H9 (cell line): Measurements from ENCODE around the gene SPATA2L. TPM values are rescaled to one million over a fixed set of nuclear protein-coding genes. Genes with fewer than 3 reads are reported as not detected.

Source experiments
- DNase-seq: peaks from one replicate; pipeline ENCODE4 v3.0.0-alpha.2; 2017
- H2AFZ ChIP-seq: one replicate; pipeline ENCODE4 v1.6.1; 2013; ENCODE audit warnings: mild to moderate bottlenecking, low read length, control low read depth, moderate library complexity
- H2AK5ac ChIP-seq: 2 replicates; pipeline ENCODE4 v1.6.1; 2013; ENCODE audit warnings: low read length, control low read depth, mixed read lengths; ENCODE audit not compliant: insufficient read length
- H2BK120ac ChIP-seq: one replicate; pipeline ENCODE4 v1.6.1; 2013; ENCODE audit warnings: low read depth, mild to moderate bottlenecking, low read length, control low read depth, inconsistent platforms; ENCODE audit not compliant: poor library complexity, severe bottlenecking
- H2BK12ac ChIP-seq: 2 replicates; pipeline ENCODE4 v1.6.1; 2013; ENCODE audit warnings: low read length, control low read depth, mixed read lengths, low read depth; ENCODE audit not compliant: insufficient read length
- H2BK15ac ChIP-seq: 2 replicates; pipeline ENCODE4 v1.6.1; 2013; ENCODE audit warnings: low read depth, low read length, control low read depth
- H2BK20ac ChIP-seq: one replicate; pipeline ENCODE4 v1.6.1; 2013; ENCODE audit warnings: low read depth, mild to moderate bottlenecking, low read length, control low read depth, inconsistent platforms; ENCODE audit not compliant: poor library complexity, severe bottlenecking
- H2BK5ac ChIP-seq: 2 replicates; pipeline ENCODE4 v1.6.1; 2013; ENCODE audit warnings: low read length, control low read depth, mixed read lengths; ENCODE audit not compliant: insufficient read length
- H3K14ac ChIP-seq: 2 replicates; pipeline ENCODE4 v1.6.1; 2013; ENCODE audit warnings: low read length, control low read depth; ENCODE audit not compliant: insufficient read depth
- H3K18ac ChIP-seq: 2 replicates; pipeline ENCODE4 v1.6.1; 2013; ENCODE audit warnings: low read depth, mild to moderate bottlenecking, mixed read lengths, low read length, control low read depth; ENCODE audit not compliant: insufficient read length
- H3K23ac ChIP-seq: 2 replicates; pipeline ENCODE4 v1.6.1; 2013; ENCODE audit warnings: low read length, control low read depth, mixed read lengths, low read depth; ENCODE audit not compliant: insufficient read length
- H3K23me2 ChIP-seq: 2 replicates; pipeline ENCODE4 v1.6.1; 2013; ENCODE audit warnings: low read depth, mild to moderate bottlenecking, mixed read lengths, low read length, control low read depth; ENCODE audit not compliant: insufficient read length, poor library complexity, severe bottlenecking
- H3K27ac ChIP-seq: 2 replicates; pipeline ENCODE4 v1.5.1; 2013; ENCODE audit warnings: low read length, control low read depth, mixed read lengths, low read depth; ENCODE audit not compliant: insufficient read length
- H3K27me3 ChIP-seq: 2 replicates; pipeline ENCODE4 v1.6.1; 2013; ENCODE audit warnings: low read length, control low read depth, inconsistent platforms; ENCODE audit not compliant: insufficient read depth
- H3K4ac ChIP-seq: 2 replicates; pipeline ENCODE4 v1.6.1; 2013; ENCODE audit warnings: low read depth, mild to moderate bottlenecking, control low read depth, inconsistent platforms, low read length, moderate library complexity
- H3K4me1 ChIP-seq: 2 replicates; pipeline ENCODE4 v1.6.1; 2013; ENCODE audit warnings: low read length, control low read depth, inconsistent platforms; ENCODE audit not compliant: insufficient read depth
- H3K4me2 ChIP-seq: 2 replicates; pipeline ENCODE4 v1.6.1; 2013; ENCODE audit warnings: low read length, control low read depth, mixed read lengths; ENCODE audit not compliant: insufficient read length, insufficient read depth
- H3K56ac ChIP-seq: 2 replicates; pipeline ENCODE4 v1.6.1; 2013; ENCODE audit warnings: low read depth, mild to moderate bottlenecking, mixed read lengths, low read length, control low read depth; ENCODE audit not compliant: insufficient read length
- H3K79me1 ChIP-seq: 2 replicates; pipeline ENCODE4 v1.6.1; 2013; ENCODE audit warnings: low read depth, mild to moderate bottlenecking, moderate library complexity, low read length, control low read depth, inconsistent platforms; ENCODE audit not compliant: insufficient read depth, poor library complexity, severe bottlenecking
- H3K79me2 ChIP-seq: 2 replicates; pipeline ENCODE4 v1.6.1; 2013; ENCODE audit warnings: low read length, control low read depth, inconsistent platforms; ENCODE audit not compliant: insufficient read depth
- H3K9ac ChIP-seq: 2 replicates; pipeline ENCODE4 v1.6.1; 2013; ENCODE audit warnings: low read length, control low read depth, mixed read lengths; ENCODE audit not compliant: insufficient read length; ENCODE audit errors: extremely low read depth
- H3K9me3 ChIP-seq: one replicate; pipeline ENCODE4 v1.6.1; 2013; ENCODE audit warnings: low read depth, low read length, inconsistent platforms; ENCODE audit not compliant: control insufficient read depth
- H3T11ph ChIP-seq: one replicate; pipeline ENCODE4 v1.6.1; 2013; ENCODE audit warnings: mild to moderate bottlenecking, low read length, control low read depth, inconsistent platforms
- H4K20me1 ChIP-seq: one replicate; pipeline ENCODE4 v1.6.1; 2013; ENCODE audit not compliant: control insufficient read depth, insufficient read length, insufficient read depth
- H4K5ac ChIP-seq: 2 replicates; pipeline ENCODE4 v1.6.1; 2013; ENCODE audit warnings: low read depth, mild to moderate bottlenecking, mixed read lengths, low read length, control low read depth; ENCODE audit not compliant: insufficient read length
- H4K8ac ChIP-seq: replicated peaks from 2 replicates; pipeline ENCODE4 v1.6.1; 2013; ENCODE audit warnings: low read length, control low read depth, mixed read lengths, low read depth; ENCODE audit not compliant: insufficient read length
- H4K91ac ChIP-seq: 2 replicates; pipeline ENCODE4 v1.6.1; 2013; ENCODE audit warnings: low read depth, mild to moderate bottlenecking, moderate library complexity, mixed read lengths, low read length, control low read depth; ENCODE audit not compliant: insufficient read length
- H3K27ac Mint-ChIP-seq, 3 experiments: 2 replicates in 2 of 3; 3 replicates in 1 of 3; pipeline ENCODE4 v1.8.0; 2020 to 2021; ENCODE audit warnings: mixed read lengths in 3 of 3, mild to moderate bottlenecking in 1 of 3, moderate library complexity in 1 of 3
- H3K27me3 Mint-ChIP-seq: 2 replicates; pipeline ENCODE4 v1.8.0; 2021; ENCODE audit warnings: low read depth, mild to moderate bottlenecking, moderate library complexity, mixed read lengths
- H3K36me3 Mint-ChIP-seq, 3 experiments: 2 replicates in 2 of 3; 3 replicates in 1 of 3; pipeline ENCODE4 v1.8.0; 2020 to 2021; ENCODE audit warnings: low read depth in 3 of 3, mixed read lengths in 3 of 3; ENCODE audit not compliant: insufficient read depth in 1 of 3
- H3K4me1 Mint-ChIP-seq, 2 experiments: 2 replicates each; pipeline ENCODE4 v1.8.0; 2020; ENCODE audit warnings: mixed read lengths in 2 of 2
- H3K4me3 Mint-ChIP-seq, 2 experiments: 2 replicates in 1 of 2; 3 replicates in 1 of 2; pipeline ENCODE4 v1.8.0; 2020 to 2021; ENCODE audit warnings: mild to moderate bottlenecking in 2 of 2, mixed read lengths in 2 of 2, moderate library complexity in 1 of 2
- H3K9me3 Mint-ChIP-seq, 2 experiments: 2 replicates in 1 of 2; 3 replicates in 1 of 2; pipeline ENCODE4 v1.8.0; 2020; ENCODE audit warnings: mild to moderate bottlenecking in 2 of 2, mixed read lengths in 2 of 2, moderate library complexity in 1 of 2
- WGBS: extraction: QIAGEN DNeasy Blood & Tissue Kit; methylation state at CpG from one replicate; pipeline ENCODE4 v1.1.7; 2013; ENCODE audit warnings: missing lambda C conversion rate, low lambda C conversion rate, mixed read lengths; ENCODE audit not compliant: insufficient read length; ENCODE audit errors: extremely low coverage; 5-methylcytosine and 5-hydroxymethylcytosine counted together
- total RNA-seq: library from RNA; stranded (reverse); gene quantifications from 2 replicates; pipeline ENCODE4 v1.2.1, GENCODE V29; 2021
- TF ChIP-seq, protein P1 (sequence below): fragments of 200-600 bp; sonication (generic); conservative IDR thresholded peaks from 3 replicates; pipeline ENCODE4 v1.8.0; 2021; ENCODE audit warnings: antibody characterized with exemption, mild to moderate bottlenecking

Gene SPATA2L
- total RNA-seq, 1 experiment from 2014 or later, result 27.1 TPM

DNA sequence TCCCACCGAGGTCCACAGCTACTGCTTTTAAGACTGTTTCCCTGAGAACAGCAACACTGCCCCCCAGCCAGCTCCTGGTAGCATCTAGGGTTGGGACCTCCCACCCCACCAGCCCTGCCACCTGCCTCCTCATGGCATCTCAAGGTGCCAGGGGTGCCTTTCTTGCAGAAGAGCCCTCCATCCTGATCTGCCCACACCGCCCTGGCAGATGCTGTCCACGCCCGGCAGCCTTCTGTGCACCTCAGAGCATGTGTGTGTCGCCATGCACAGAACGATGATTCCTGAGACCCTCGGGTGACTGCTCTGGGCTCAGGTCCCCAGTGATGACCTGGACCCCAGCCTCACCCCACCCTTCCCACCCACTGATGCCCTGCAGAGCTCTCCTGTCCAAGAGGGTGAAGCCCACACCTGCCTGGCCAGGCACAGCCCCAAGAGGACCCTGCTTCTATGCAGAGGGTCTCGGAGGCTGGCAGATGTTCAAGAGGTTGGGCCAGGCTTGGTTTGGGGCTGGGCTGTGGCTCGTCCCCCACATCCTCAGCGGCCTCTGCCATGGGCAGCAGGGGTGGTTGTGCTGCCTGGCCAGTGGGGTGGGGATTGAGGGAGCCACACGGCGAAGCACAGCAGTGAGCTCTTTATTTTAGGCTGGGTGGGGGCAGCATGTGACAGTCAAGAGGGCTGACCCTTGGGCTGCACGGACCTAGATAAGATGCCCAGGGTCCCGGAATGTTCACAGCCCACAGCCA lies 5.2 kb upstream of the SPATA2L start:
- no peak overlapping the region for H3T11ph ChIP-seq
- H3K27ac Mint-ChIP-seq, result no peak overlapping the region
- no peak for DNase-seq

More for the DNA sequence above, 5.2 kb upstream of the SPATA2L start:
- no peak overlapping the region for H3K23ac ChIP-seq
- no peak overlapping the region for H2BK12ac ChIP-seq
- no peaks in the 10 kb centered on the region for H4K20me1 ChIP-seq
- H3K18ac ChIP-seq, result no peak overlapping the region
- Mint-ChIP-seq H3K27me3 (peaks cover 29% of the 10 kb centered on the region), H3K4me3 (no peak overlapping the region), H3K4me1 (peaks cover 18 to 22% of the 10 kb centered on the region in 2 experiments), H3K9me3 (no peaks in the 10 kb centered on the region), H3K36me3 (no peaks in the 10 kb centered on the region)
- H2BK5ac ChIP-seq, result no peak overlapping the region
- no peak overlapping the region for H4K8ac ChIP-seq
- no peak overlapping the region for H4K5ac ChIP-seq
- no peak overlapping the region for H2BK15ac ChIP-seq
- WGBS, result no CpG with 5 or more reads among the region's 14 CpGs
- no peak overlapping the region; the same call in 1 of the 2 replicates for H3K14ac ChIP-seq
- no peak overlapping the region for H3K27ac ChIP-seq
- no peak overlapping the region for H4K91ac ChIP-seq
- no peak overlapping the region for H3K9ac ChIP-seq
- no peak overlapping the region for H3K4ac ChIP-seq
- no peaks in the 10 kb centered on the region for H3K27me3 ChIP-seq
- no peak overlapping the region for H3K56ac ChIP-seq
- H2AFZ ChIP-seq, result no peak overlapping the region
- H2BK120ac ChIP-seq, result no peak overlapping the region
- peaks cover under 1% of the 10 kb centered on the region for H3K23me2 ChIP-seq
- TF ChIP-seq, protein P1, sequence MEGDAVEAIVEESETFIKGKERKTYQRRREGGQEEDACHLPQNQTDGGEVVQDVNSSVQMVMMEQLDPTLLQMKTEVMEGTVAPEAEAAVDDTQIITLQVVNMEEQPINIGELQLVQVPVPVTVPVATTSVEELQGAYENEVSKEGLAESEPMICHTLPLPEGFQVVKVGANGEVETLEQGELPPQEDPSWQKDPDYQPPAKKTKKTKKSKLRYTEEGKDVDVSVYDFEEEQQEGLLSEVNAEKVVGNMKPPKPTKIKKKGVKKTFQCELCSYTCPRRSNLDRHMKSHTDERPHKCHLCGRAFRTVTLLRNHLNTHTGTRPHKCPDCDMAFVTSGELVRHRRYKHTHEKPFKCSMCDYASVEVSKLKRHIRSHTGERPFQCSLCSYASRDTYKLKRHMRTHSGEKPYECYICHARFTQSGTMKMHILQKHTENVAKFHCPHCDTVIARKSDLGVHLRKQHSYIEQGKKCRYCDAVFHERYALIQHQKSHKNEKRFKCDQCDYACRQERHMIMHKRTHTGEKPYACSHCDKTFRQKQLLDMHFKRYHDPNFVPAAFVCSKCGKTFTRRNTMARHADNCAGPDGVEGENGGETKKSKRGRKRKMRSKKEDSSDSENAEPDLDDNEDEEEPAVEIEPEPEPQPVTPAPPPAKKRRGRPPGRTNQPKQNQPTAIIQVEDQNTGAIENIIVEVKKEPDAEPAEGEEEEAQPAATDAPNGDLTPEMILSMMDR, result no peak
- H3K79me1 ChIP-seq, result no peaks in the 10 kb centered on the region
- H3K79me2 ChIP-seq, result no peaks in the 10 kb centered on the region
- no peak overlapping the region for H3K4me2 ChIP-seq
- no peaks in the 10 kb centered on the region for H3K4me1 ChIP-seq
- no peaks in the 10 kb centered on the region for H3K9me3 ChIP-seq
- no peak overlapping the region for H2AK5ac ChIP-seq
- H2BK20ac ChIP-seq, result no peak overlapping the region
